H1 (cell line): ENCODE measurements around the gene SAXO1. TPM values are rescaled to one million over a fixed set of nuclear protein-coding genes. Genes with fewer than 3 reads are reported as not detected.

Experiments used
- CTCF ChIA-PET: fragments of 300-600 bp; sonication (Branson Sonifier 250); formaldehyde crosslinking; loops from one replicate; lab custom pipeline; 2021; ENCODE audit not compliant: partially characterized antibody; lab: Charles Lee
- POLR2A ChIA-PET: fragments of 300-600 bp; sonication (Branson Sonifier 250); formaldehyde crosslinking; loops from one replicate; lab custom pipeline; 2021; ENCODE audit warnings: inconsistent platforms; ENCODE audit not compliant: partially characterized antibody; lab: Charles Lee
- DNase-seq, 2 experiments: peaks; one replicate each; pipeline versions ENCODE4 v3.0.0 to v3.0.0-alpha.2; 2010 to 2022; ENCODE audit warnings: low spot score in 2 of 2, low read depth in 1 of 2, mixed read lengths in 1 of 2
- FAIRE-seq: peaks from 2 replicates; lab custom pipeline; 2011; peaks lifted over from hg19 to GRCh38; lab: Jason Lieb, UNC
- H2AFZ ChIP-seq: 2 replicates; pipeline ENCODE4 v1.8.1; 2012; ENCODE audit warnings: low read length, inconsistent platforms
- H2AK5ac ChIP-seq: 2 replicates; pipeline ENCODE4 v1.6.1; 2013; ENCODE audit warnings: low read depth, low read length
- H2BK120ac ChIP-seq: replicated peaks from 2 replicates; pipeline ENCODE3; 2013; ENCODE audit warnings: low read depth, low read length, inconsistent platforms
- H2BK12ac ChIP-seq: 2 replicates; pipeline ENCODE4 v1.6.1; 2013; ENCODE audit warnings: low read depth, low read length
- H2BK15ac ChIP-seq: 2 replicates; pipeline ENCODE4 v1.6.1; 2013; ENCODE audit warnings: low read length
- H2BK20ac ChIP-seq: 2 replicates; pipeline ENCODE4 v1.6.1; 2013; ENCODE audit warnings: low read length
- H2BK5ac ChIP-seq: 2 replicates; pipeline ENCODE4 v1.6.1; 2013; ENCODE audit warnings: low read depth, low read length
- H3K14ac ChIP-seq: 2 replicates; pipeline ENCODE4 v1.6.1; 2013; ENCODE audit warnings: inconsistent platforms; ENCODE audit not compliant: insufficient read length
- H3K18ac ChIP-seq: 2 replicates; pipeline ENCODE4 v1.6.1; 2013; ENCODE audit warnings: low read length; ENCODE audit errors: extremely low read depth
- H3K23ac ChIP-seq: 2 replicates; pipeline ENCODE4 v1.6.1; 2013; ENCODE audit warnings: inconsistent platforms; ENCODE audit not compliant: insufficient read length
- H3K23me2 ChIP-seq: 2 replicates; pipeline ENCODE4 v1.6.1; 2013; ENCODE audit warnings: low read depth, low read length
- H3K27ac ChIP-seq: 2 replicates; pipeline ENCODE4 v1.6.1; 2011; ENCODE audit warnings: low read depth, low read length, inconsistent platforms
- H3K27me3 ChIP-seq, 4 experiments: replicated peaks in 1 of 4; 1 replicate in 1 of 4; 2 replicates in 3 of 4; pipeline versions ENCODE4 v1.6.1 to v1.8.1; 2011 to 2013; ENCODE audit warnings: low read length in 3 of 4, mild to moderate bottlenecking in 3 of 4, inconsistent platforms in 2 of 4, mixed read lengths in 2 of 4, moderate library complexity in 1 of 4; ENCODE audit not compliant: control insufficient read depth in 3 of 4, insufficient read depth in 3 of 4; ENCODE audit errors: extremely low read depth in 1 of 4
- H3K36me3 ChIP-seq, 4 experiments: 2 replicates each; pipeline versions ENCODE4 v1.6.1 to v1.8.1; 2011 to 2013; ENCODE audit warnings: mild to moderate bottlenecking in 4 of 4, low read length in 3 of 4, moderate library complexity in 2 of 4, control low read depth in 1 of 4, inconsistent platforms in 1 of 4; ENCODE audit not compliant: insufficient read depth in 4 of 4, control insufficient read depth in 2 of 4
- H3K4ac ChIP-seq: replicated peaks from 2 replicates; pipeline ENCODE3; 2013; ENCODE audit warnings: low read length, low read depth, mixed read lengths, inconsistent platforms; ENCODE audit not compliant: insufficient read length
- H3K4me1 ChIP-seq, 4 experiments: replicated peaks in 1 of 4; 1 replicate in 1 of 4; 2 replicates in 3 of 4; pipeline versions ENCODE4 v1.6.1 to v1.8.1; 2011 to 2013; ENCODE audit warnings: low read length in 3 of 4, inconsistent platforms in 2 of 4, mixed read lengths in 1 of 4; ENCODE audit not compliant: insufficient read depth in 4 of 4, control insufficient read depth in 3 of 4
- H3K4me2 ChIP-seq, 2 experiments: 2 replicates each; pipeline versions ENCODE4 v1.6.1 to v1.8.1; 2011 to 2013; ENCODE audit warnings: low read depth in 2 of 2, low read length in 2 of 2, control low read depth in 1 of 2, inconsistent platforms in 1 of 2, mild to moderate bottlenecking in 1 of 2; ENCODE audit not compliant: insufficient read depth in 1 of 2
- H3K4me3 ChIP-seq, 4 experiments: fragments of 200-600, 300-600 bp in 1 of 4; sonication (generic), shearing (Covaris generic), sonication (Bioruptor Twin) in 1 of 4; 2 replicates each; pipeline versions ENCODE4 v1.5.1 to v1.8.1; 2011 to 2016; ENCODE audit warnings: low read length in 4 of 4, low read depth in 3 of 4, control low read depth in 2 of 4, inconsistent platforms in 2 of 4, mild to moderate bottlenecking in 2 of 4, mixed read lengths in 1 of 4, moderate library complexity in 1 of 4; ENCODE audit not compliant: insufficient read depth in 2 of 4; ENCODE audit errors: extremely low read depth in 1 of 4
- H3K56ac ChIP-seq: replicated peaks from 2 replicates; pipeline ENCODE3; 2013; ENCODE audit warnings: low read depth, mild to moderate bottlenecking, mixed read lengths, low read length, inconsistent platforms; ENCODE audit not compliant: insufficient read length
- H3K79me1 ChIP-seq: 2 replicates; pipeline ENCODE4 v1.6.1; 2013; ENCODE audit warnings: low read depth, low read length, control low read depth
- H3K79me2 ChIP-seq, 2 experiments: 2 replicates each; pipeline versions ENCODE4 v1.6.1 to v1.8.1; 2012 to 2013; ENCODE audit warnings: low read length in 2 of 2, mild to moderate bottlenecking in 2 of 2, inconsistent platforms in 1 of 2; ENCODE audit not compliant: insufficient read depth in 2 of 2, control insufficient read depth in 1 of 2
- H3K9ac ChIP-seq, 4 experiments: replicated peaks in 1 of 4; 1 replicate in 1 of 4; 2 replicates in 3 of 4; pipeline versions ENCODE4 v1.6.1 to v1.8.1; 2011 to 2013; ENCODE audit warnings: low read depth in 3 of 4, low read length in 3 of 4, control low read depth in 2 of 4, mild to moderate bottlenecking in 2 of 4, moderate library complexity in 2 of 4, inconsistent platforms in 1 of 4; ENCODE audit errors: extremely low read depth in 1 of 4
- H3K9me3 ChIP-seq, 2 experiments: 2 replicates each; pipeline versions ENCODE4 v1.6.1 to v1.8.1; 2012 to 2013; ENCODE audit warnings: mild to moderate bottlenecking in 2 of 2, moderate library complexity in 2 of 2, control low read depth in 1 of 2, inconsistent platforms in 1 of 2, low read depth in 1 of 2, low read length in 1 of 2, mixed read lengths in 1 of 2; ENCODE audit not compliant: insufficient read depth in 2 of 2
- H4K20me1 ChIP-seq, 2 experiments: replicated peaks in 1 of 2; 2 replicates each; pipeline versions ENCODE3 to v1.8.1; 2011 to 2013; ENCODE audit warnings: inconsistent platforms in 2 of 2, low read length in 2 of 2, mild to moderate bottlenecking in 1 of 2; ENCODE audit not compliant: insufficient read depth in 2 of 2, control insufficient read depth in 1 of 2
- H4K5ac ChIP-seq: 2 replicates; pipeline ENCODE4 v1.6.1; 2013; ENCODE audit warnings: low read length, low read depth, mixed read lengths, inconsistent platforms; ENCODE audit not compliant: insufficient read length
- H4K8ac ChIP-seq: 2 replicates; pipeline ENCODE4 v1.8.0; 2013; ENCODE audit warnings: mild to moderate bottlenecking, moderate library complexity, low read length, inconsistent platforms; ENCODE audit not compliant: insufficient read depth; ENCODE audit errors: extremely low read depth
- H4K91ac ChIP-seq: replicated peaks from 2 replicates; pipeline ENCODE3; 2013; ENCODE audit warnings: low read length, mixed read lengths, inconsistent platforms; ENCODE audit not compliant: insufficient read length
- KDM5A ChIP-seq: fragments of 200-600 bp; IDR thresholded peaks from 2 replicates; pipeline ENCODE4 v1.7.1; 2012; ENCODE audit warnings: mild to moderate bottlenecking, low read length, inconsistent platforms, mixed read lengths
- SIN3A ChIP-seq, 2 experiments: IDR thresholded peaks in 1 of 2; conservative IDR thresholded peaks in 1 of 2; 2 replicates each; pipeline ENCODE4 v1.6.1; 2011 to 2012; ENCODE audit warnings: low read length in 2 of 2, improper control_type of control experiment in 1 of 2, low read depth in 1 of 2, mild to moderate bottlenecking in 1 of 2
- WGBS, 2 experiments: shearing (Covaris generic) in 1 of 2; methylation state at CpG; one replicate each; pipeline versions ENCODE4 v1.1.6 to v1.1.7; 2013 to 2015; ENCODE audit warnings: low lambda C conversion rate in 2 of 2, mixed read lengths in 2 of 2, inconsistent platforms in 1 of 2, low coverage in 1 of 2, missing lambda C conversion rate in 1 of 2; ENCODE audit not compliant: insufficient replicate concordance in 2 of 2, insufficient coverage in 1 of 2, insufficient read length in 1 of 2; ENCODE audit errors: extremely low coverage in 1 of 2, missing lambda C conversion rate in 1 of 2; 5-methylcytosine and 5-hydroxymethylcytosine counted together
- polyA plus RNA-seq, 7 experiments: library from polyadenylated mRNA; depleted of rRNA in 3 of 7; stranded (reverse) in 5 of 7; unstranded in 2 of 7; fragments of >200 nt in 5 of 7; fragments of 200-250 nt in 2 of 7; gene quantifications; 1 replicate in 5 of 7; 2 replicates in 1 of 7; 4 replicates in 1 of 7; pipeline versions ENCODE4 v1.2.1 to v1.2.3, GENCODE V29; 2011 to 2013; ENCODE audit warnings: missing spikeins in 2 of 7, mixed read lengths in 2 of 7
- total RNA-seq: library from RNA; stranded (reverse); fragmentation: NEBNext Ultra II Directional; extraction: Animal tissue kit (Norgen Biotek cat#: 25700); gene quantifications from 2 replicates; pipeline ENCODE4 v1.2.1, GENCODE V29; 2021

SAXO1 gene
- total and polyA plus RNA-seq, 2 of the 8 experiments (the other 6 are each of a cell fraction or from before 2014, with no cell fraction given), result 0.11 to 0.20 TPM

- ChIA-PET POLR2A (no interaction called here), CTCF (interaction anchor here (1.2 kb wide), 1 partner anchor 124 kb away, joined by 4 read pairs; no protein-coding TSS in a partner anchor)
- no peak for DNase-seq
- no peak for TF ChIP-seq KDM5A
- no peak for TF ChIP-seq SIN3A (conservative IDR thresholded peaks at IDR 0.05 in 1 of 2, IDR thresholded peaks at IDR 0.05 in 1 of 2; ENCODE audit: low read depth in 1 of 2, low read length in 2 of 2)
- Histone ChIP-seq H2BK120ac (no peak overlapping the region), H3K9ac (no peak overlapping the region), H3K27ac (no peak overlapping the region), H2BK15ac (no peak overlapping the region), H3K4me1 (no peaks in the 10 kb centered on the region; a peak in 1 of 7 replicates), H3K79me2 (no peaks in the 10 kb centered on the region), H3K36me3 (no peaks in the 10 kb centered on the region), H3K9me3 (no peaks in the 10 kb centered on the region), H3K23ac (no peak overlapping the region), H3K23me2 (no peaks in the 10 kb centered on the region), H4K91ac (no peak overlapping the region), H2BK12ac (no peak overlapping the region), H3K56ac (no peak overlapping the region), H4K5ac (no peak overlapping the region), H3K4me2 (no peak overlapping the region), H3K4ac (no peak overlapping the region), H3K27me3 (no peaks in the 10 kb centered on the region), H4K8ac (no peak overlapping the region), H3K4me3 (no peak overlapping the region), H4K20me1 (no peaks in the 10 kb centered on the region), H2AK5ac (no peak overlapping the region), H2BK5ac (no peak overlapping the region), H3K79me1 (no peaks in the 10 kb centered on the region), H3K14ac (no peak overlapping the region), H3K18ac (no peak overlapping the region), H2AFZ (no peak overlapping the region), H2BK20ac (no peak overlapping the region)
- WGBS, 2 experiments, result 86% methylated on average over 9 of the region's 12 CpGs; no CpG with 5 or more reads in 1 of the 2 experiments
- no peak for FAIRE-seq
Measured at GRCh38 chr9:18889550-18889949, 143.5 kb downstream of the SAXO1 start.
